ENCODE results near the gene NKX6-2.

DNA sequence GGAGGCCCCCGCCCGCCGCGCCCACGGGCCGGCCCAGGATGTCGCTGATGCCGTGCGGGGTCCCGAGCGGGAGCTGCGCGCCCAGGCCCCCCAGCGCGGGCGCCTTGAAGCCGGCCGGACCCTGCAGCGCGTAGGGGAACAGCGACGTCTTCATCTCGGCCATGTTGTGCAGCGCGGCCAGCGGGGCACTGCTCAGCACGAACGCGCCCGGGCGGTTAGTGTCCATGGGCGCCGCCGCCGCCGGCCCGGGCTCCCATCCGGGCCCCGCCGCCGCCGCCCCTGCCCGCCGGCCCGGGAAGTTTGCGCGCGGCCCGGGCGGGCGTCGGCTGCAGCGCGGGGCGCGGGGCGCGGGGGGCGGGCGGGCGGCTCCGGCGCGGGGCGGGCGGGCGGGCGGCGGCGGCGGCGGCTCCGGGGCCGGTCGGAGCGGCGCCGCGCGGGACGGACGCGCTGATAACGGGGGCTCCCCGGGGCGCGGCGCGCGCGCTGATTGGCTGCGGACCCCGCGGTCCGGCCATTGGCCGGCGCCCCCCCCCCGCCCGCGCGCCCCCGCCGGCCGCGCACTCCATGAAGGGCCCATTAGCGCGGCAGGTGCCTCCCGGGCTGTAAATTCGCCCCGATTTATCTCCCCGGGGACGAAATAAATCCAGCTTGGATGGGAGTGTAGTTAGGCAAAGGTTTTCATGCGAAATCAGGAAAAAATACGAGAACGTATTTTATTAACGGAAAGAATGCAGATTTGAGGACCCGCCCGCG is at the start of gene NKX6-2:
- no peak for TF ChIP-seq EZH2 (IDR thresholded peaks at IDR 0.05; ENCODE audit: insufficient read depth, low read length)
- TF ChIP-seq, protein P1, sequence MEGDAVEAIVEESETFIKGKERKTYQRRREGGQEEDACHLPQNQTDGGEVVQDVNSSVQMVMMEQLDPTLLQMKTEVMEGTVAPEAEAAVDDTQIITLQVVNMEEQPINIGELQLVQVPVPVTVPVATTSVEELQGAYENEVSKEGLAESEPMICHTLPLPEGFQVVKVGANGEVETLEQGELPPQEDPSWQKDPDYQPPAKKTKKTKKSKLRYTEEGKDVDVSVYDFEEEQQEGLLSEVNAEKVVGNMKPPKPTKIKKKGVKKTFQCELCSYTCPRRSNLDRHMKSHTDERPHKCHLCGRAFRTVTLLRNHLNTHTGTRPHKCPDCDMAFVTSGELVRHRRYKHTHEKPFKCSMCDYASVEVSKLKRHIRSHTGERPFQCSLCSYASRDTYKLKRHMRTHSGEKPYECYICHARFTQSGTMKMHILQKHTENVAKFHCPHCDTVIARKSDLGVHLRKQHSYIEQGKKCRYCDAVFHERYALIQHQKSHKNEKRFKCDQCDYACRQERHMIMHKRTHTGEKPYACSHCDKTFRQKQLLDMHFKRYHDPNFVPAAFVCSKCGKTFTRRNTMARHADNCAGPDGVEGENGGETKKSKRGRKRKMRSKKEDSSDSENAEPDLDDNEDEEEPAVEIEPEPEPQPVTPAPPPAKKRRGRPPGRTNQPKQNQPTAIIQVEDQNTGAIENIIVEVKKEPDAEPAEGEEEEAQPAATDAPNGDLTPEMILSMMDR (IDR thresholded peaks at IDR 0.05; ENCODE audit: insufficient read depth, low read depth, low read length) = no peak
